Measurements from ENCODE around the gene CEP128.

Gene CEP128

GRCh38 chr14:80664576-80664975 lies 277.0 kb downstream of the CEP128 start:
- no peak for DNase-seq (ENCODE audit: low spot score)

DNA sequence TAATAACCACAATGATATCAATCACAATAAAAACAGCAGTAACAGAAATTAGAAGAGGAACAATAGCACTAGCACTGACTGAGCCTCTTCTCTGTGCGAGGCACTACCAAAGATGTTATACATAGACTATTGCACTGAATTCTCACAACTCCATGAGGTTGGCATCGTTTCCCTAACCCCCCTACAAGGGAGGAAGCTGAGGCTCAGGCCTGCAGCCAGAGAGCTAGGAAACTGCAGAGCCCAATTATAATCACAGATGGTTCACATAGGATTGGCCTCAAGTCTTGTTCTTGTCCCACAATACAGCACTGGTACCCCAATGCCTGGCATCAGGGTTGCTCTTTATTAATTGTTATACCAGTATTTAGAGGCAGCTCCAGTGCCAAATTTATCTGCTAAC lies 278.0 kb downstream of the CEP128 start:
- DNase-seq (ENCODE audit: low spot score): no peak

GRCh38 chr14:80659783-80660182 lies 281.8 kb downstream of the CEP128 start:
- no peak for DNase-seq (ENCODE audit: low spot score)

DNA sequence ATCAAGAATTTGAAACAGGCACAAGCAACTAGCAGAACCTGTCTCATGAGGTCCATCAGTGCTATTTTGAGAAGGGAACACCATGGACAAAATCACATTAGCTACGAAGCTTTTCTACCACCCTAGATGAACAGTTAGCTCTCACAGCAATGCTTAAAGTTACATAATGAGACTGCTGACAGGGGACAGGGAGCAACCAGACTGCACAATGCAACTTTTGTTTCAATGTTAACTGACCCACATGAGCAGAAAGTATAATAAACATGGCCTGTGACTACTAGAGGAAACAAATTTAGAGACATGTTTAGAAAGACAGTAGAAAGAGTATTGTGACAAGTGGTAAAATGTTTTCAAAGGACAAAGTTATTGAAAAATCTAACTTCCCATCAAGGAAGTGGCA lies 282.8 kb downstream of the CEP128 start:
- DNase-seq (ENCODE audit: low spot score): no peak

DNA sequence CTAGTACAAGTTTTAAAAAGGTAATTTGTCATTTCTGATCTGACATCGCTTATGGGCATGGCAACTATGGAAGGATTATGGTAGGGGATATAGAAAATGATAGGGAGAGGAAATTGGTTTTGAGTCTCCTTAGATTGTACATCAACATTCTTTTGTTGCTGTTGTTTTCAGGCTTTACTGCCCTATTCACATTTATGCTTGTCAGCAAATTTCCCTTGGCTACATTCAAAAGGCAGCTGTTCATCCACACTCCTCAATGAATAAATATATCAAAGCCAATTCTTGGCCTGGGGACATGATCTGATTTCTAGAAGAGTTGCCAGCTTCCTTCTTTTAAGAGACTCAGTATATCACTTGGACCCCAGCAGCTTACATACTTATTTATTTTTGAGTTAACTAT lies 283.4 kb downstream of the CEP128 start:
- no peak for DNase-seq (ENCODE audit: low spot score)

DNA sequence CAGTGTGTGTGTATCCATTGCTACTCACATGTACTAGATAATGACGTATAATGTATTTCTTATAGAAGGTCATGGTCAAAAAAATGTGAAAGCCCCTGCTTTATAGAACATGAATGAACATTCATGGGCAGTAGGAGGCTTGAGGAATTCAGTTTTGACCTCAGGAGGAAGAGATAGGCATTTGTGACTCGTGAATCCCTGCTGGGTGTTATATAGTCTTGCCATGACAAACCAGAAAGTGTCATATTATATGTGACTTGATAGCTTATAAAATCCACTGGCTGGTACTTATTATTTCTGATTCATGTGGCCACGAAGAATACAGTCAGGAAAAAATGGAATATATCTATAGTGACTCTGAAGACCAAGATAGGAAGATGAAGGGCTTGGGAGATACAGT lies 287.6 kb downstream of the CEP128 start:
- no peak for DNase-seq (ENCODE audit: low spot score)

GRCh38 chr14:80645667-80646413 lies 295.7 kb downstream of the CEP128 start:
- no peak for DNase-seq (ENCODE audit: low spot score)

DNA sequence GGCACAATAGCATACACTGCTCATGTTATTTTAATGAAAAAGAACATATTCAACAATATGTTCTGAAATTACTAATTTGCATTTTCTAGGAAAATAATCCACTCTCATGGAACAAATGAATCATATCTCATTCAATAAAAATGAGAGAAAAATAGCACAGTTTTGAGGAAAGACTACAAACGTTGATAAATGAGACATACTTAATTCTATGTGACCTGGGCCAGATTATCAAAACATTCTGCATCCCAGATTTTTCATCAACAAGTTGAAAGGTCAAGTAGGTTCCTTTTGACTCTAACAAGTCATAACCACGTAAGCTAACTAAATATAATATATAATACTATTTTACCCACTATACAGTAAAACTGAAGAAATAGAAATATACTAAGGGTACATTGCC lies 296.7 kb downstream of the CEP128 start:
- DNase-seq (ENCODE audit: low spot score): no peak

- no peak for DNase-seq (ENCODE audit: low spot score)
Measured at GRCh38 chr14:80638620-80639515, 302.7 kb downstream of the CEP128 start.

DNA sequence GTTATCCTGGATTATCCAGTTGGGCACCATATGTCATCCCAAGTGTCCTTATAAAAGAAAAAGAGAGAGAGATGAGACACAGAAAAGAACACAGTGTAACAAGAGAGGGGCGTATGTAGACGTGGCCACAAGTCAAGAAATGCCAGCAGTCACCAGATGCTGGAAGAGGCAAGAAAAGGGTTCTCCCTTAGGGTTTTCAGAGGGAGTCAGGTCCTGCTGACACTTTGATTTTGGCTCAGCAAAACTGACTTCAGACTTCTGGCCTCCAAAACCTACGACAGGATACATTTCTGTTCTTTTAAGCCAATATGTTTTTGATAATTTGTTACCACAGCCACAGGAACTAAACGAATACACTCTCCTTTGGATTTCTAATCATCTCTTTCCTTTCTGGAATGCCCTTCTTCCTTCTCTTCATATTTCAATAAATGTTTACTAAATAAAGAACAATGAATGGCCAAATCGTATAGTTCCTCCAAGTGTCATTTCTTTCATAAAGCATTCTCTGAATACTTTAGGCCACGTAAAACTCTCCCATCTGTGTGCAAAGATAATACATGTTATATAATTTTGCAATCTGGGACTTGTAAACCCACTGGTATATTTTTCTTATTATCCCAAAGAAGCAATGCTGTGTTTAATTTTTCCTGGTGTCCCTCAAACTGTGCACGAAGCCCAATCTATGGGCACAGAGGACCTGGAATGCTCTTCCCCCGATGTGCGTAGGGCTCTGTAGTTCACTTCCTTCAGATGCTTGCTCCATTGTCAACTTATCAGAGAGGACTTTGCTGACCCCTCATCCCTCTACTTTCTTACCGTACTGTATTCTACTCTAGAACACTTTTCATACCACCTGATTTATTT lies 303.6 kb downstream of the CEP128 start:
- DNase-seq (ENCODE audit: low spot score): no peak

DNA sequence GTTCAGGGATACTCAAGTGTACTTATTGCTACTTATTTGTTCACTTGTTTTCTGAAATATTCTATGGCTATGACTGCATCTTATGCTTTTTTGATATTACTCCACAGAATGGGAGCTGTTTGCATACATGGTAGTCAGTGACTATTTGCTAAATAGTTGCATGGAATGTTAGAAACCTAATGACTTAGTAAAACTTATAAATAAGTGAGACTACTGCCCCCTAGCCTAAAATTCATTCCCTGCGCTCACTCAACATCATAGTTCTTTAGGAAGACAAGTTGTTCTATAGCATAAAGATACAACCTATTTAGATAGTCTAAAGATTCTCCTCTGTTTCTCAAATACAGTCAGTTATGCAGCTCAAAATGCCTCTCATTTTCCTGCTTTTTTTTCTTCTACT lies 305.5 kb downstream of the CEP128 start:
- no peak for DNase-seq (ENCODE audit: low spot score)

- no peak for DNase-seq (ENCODE audit: low spot score)
Measured at GRCh38 chr14:80634106-80634758, 307.3 kb downstream of the CEP128 start.

DNA sequence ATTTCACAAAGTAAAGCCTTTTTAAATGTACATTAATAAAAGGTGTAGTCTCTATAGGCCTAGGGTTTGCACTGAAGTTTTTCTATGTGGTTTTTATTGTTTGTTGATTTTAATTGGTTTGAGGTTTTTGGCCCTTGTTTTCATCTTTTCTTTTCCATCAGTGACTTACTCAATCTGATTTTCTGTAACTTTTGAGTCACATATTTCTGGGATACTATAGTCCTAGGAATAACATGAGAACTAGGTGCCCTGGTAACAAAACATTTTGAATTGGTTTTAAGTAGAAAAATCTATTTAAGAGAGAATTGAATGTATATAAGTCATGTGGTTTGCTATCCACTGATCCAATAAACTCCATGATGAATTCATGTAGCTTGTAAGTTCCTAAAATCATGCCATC lies 311.9 kb downstream of the CEP128 start:
- DNase-seq (ENCODE audit: low spot score): no peak

DNA sequence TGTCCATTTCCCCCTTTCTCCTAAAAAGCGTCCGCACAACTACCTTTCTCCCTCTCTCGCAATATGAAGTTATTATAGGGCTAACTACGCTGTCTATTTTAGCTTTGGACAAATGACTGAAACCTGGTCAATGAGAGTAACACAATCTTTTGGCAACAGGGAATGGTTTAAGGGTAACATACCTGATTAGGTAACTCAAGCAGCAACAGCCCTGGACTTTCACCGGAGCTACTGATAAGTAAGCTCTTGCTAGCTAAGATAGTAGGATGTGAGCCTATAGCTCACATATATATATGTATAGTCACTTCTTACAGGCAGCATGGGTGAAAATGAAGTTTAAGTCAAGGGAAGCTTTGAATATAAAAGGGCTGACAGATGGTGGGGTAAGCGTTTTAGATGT lies 313.0 kb downstream of the CEP128 start:
- DNase-seq (ENCODE audit: low spot score): no peak

GRCh38 chr14:80627745-80628144 lies 313.8 kb downstream of the CEP128 start:
- DNase-seq (ENCODE audit: low spot score): no peak

DNA sequence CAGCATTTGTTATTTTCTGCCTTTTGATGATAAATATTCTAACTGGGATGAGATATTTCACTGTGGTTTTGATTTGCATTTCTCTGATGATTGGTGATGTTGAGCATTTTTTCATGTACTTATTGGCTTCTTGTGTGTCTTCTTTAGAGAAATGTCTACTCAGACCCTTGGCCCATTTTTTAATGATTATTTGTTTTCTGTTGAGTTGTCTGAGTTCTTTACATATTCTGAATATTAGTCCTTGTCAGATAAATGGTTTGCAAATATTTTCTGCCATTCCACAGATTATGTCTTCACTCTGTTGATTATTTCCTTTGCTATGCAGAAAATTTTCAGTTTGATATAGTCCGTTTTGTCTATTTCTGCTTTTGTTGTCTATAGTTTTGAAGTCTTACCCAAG lies 317.0 kb downstream of the CEP128 start:
- no peak for DNase-seq (ENCODE audit: low spot score)

DNA sequence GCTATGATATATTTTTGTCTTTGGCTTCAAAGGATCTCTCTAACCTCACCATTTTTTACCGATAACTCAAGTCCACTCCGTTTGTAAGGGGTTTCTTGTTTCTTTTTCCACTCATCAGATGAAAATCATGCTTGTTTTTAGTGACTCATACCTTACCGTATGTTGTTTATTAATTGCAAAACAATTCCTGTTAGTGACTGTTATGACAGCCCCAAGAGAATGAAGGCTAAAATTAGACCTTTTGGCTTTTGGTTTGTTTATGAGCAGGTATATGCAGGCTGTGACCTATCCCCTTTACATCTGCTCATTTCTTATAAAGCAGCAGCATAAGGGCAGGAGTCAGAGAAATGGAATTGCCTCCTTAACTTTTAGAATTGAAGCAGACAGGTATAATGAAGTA lies 319.8 kb downstream of the CEP128 start:
- no peak for DNase-seq (ENCODE audit: low spot score)

- DNase-seq (ENCODE audit: low spot score): no peak
Measured at GRCh38 chr14:80620434-80620833, 321.1 kb downstream of the CEP128 start.

DNA sequence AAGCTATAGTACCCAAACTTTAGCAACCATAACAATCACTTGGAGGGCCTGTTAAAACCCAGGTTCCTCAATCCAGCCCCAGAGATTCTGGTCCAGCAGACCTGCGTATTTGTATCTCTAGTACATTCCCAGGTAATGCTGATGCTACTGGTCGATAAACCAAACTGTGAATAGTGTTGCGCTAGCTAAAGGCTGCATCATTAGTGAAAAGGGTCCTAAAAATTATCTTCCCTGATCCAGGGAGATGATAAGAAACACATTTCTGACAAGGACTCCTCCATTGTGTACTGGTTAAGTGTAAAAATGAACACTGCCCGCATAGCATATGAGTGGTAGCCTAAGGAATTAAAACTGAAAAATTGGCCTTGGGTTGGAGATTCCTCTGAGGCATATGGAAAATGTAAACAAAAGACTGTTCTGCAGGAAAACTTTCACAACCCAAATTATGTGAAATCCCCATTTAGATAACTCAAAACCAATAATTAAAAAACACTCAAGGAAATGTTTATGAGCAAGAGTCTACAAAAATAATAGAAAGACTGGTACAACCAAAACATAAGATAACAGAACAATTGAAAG lies 322.7 kb downstream of the CEP128 start:
- no peak for DNase-seq (ENCODE audit: low spot score)

DNA sequence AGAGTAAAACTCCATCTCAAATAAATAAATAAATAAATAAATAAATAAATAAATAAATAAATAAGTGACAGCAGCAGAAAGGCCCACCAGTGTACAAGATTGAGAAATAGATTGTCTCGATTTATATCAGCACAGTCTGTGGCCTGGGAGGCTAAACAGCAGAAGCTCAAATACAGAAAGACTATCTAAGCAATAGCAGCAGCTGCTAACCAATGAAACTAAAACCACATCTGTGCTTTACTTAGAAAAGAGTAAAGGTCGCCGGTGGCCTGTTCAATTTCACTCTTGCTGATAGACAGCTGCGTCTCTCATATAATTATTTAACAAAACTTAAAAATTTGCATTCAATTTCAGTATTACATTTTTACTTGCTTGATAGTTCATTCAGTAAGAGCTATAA lies 325.7 kb downstream of the CEP128 start:
- no peak for DNase-seq (ENCODE audit: low spot score)

GRCh38 chr14:80609055-80609454 lies 332.5 kb downstream of the CEP128 start:
- DNase-seq (ENCODE audit: low spot score): no peak

GRCh38 chr14:80608563-80608962 lies 333.0 kb downstream of the CEP128 start:
- DNase-seq (ENCODE audit: low spot score): no peak
